IMR-90 (cell line): ENCODE measurements around the gene CYP4F22. TPM values are rescaled to one million over a fixed set of nuclear protein-coding genes. Genes with fewer than 3 reads are reported as not detected.

Experiments
- ATAC-seq: fragments of 200-7000 bp; cut with Tn5 transposase; 2 replicates; pipeline ENCODE4 v1.9.1; 2020; ENCODE audit warnings: low read depth, mild to moderate bottlenecking, moderate library complexity
- BruUV-seq: library from RNA; stranded (reverse); fragments of 400-500 nt; replicated peaks from 2 replicates; lab custom pipeline; 2021; lab: Mats Ljungman, UMichigan
- CTCF ChIA-PET: fragments of 300-600 bp; formaldehyde crosslinking; extraction: SDS; loops from one replicate; lab custom pipeline; 2021; ENCODE audit warnings: antibody characterized with exemption; lab: Yijun Ruan, JAX
- POLR2A ChIA-PET: fragments of 300-600 bp; sonication (Branson Sonifier 250); formaldehyde crosslinking; loops from one replicate; lab custom pipeline; 2022; ENCODE audit warnings: antibody characterized with exemption; ENCODE audit not compliant: unreplicated experiment; lab: Charles Lee
- DNase-seq: peaks from one replicate; pipeline ENCODE4 v3.0.0; 2013
- H2AFZ ChIP-seq: replicated peaks from 2 replicates; pipeline ENCODE3; 2013; ENCODE audit warnings: low read length, mild to moderate bottlenecking; ENCODE audit not compliant: poor library complexity
- H2AK5ac ChIP-seq: 2 replicates; pipeline ENCODE4 v1.6.1; 2013; ENCODE audit warnings: low read depth, low read length, inconsistent platforms
- H2AK9ac ChIP-seq: replicated peaks from 2 replicates; pipeline ENCODE3; 2013; ENCODE audit warnings: mild to moderate bottlenecking, low read depth, low read length, moderate library complexity; ENCODE audit not compliant: poor library complexity
- H2BK120ac ChIP-seq: 2 replicates; pipeline ENCODE4 v1.6.1; 2013; ENCODE audit warnings: low read depth, low read length, inconsistent platforms
- H2BK15ac ChIP-seq: 3 replicates; pipeline ENCODE4 v1.6.1; 2013; ENCODE audit warnings: low read depth, low read length, inconsistent platforms
- H2BK20ac ChIP-seq: 2 replicates; pipeline ENCODE4 v1.6.1; 2013; ENCODE audit warnings: low read depth, mild to moderate bottlenecking, inconsistent platforms, low read length, moderate library complexity
- H2BK5ac ChIP-seq: 2 replicates; pipeline ENCODE4 v1.6.1; 2013; ENCODE audit warnings: mild to moderate bottlenecking, low read depth, low read length, inconsistent platforms; ENCODE audit not compliant: poor library complexity, severe bottlenecking
- H3K14ac ChIP-seq: replicated peaks from 2 replicates; pipeline ENCODE4 v1.6.1; 2013; ENCODE audit warnings: low read depth, low read length, inconsistent platforms
- H3K18ac ChIP-seq: 2 replicates; pipeline ENCODE4 v1.6.1; 2013; ENCODE audit warnings: low read depth, low read length, control low read depth
- H3K23ac ChIP-seq: 2 replicates; pipeline ENCODE4 v1.6.1; 2013; ENCODE audit warnings: low read depth, low read length, inconsistent platforms
- H3K27ac ChIP-seq: 2 replicates; pipeline ENCODE4 v1.5.1; 2013; ENCODE audit warnings: mild to moderate bottlenecking, control low read depth, low read length; ENCODE audit not compliant: insufficient read depth
- H3K27me3 ChIP-seq: 2 replicates; pipeline ENCODE4 v1.6.1; 2013; ENCODE audit warnings: low read length; ENCODE audit not compliant: control insufficient read depth, insufficient read depth
- H3K36me3 ChIP-seq: 2 replicates; pipeline ENCODE4 v1.6.1; 2013; ENCODE audit warnings: low read length, mixed read lengths; ENCODE audit not compliant: control insufficient read depth, insufficient read depth
- H3K4ac ChIP-seq: 2 replicates; pipeline ENCODE4 v1.6.1; 2013; ENCODE audit warnings: low read depth, low read length, inconsistent platforms
- H3K4me1 ChIP-seq: 2 replicates; pipeline ENCODE4 v1.6.1; 2013; ENCODE audit warnings: low read length, mixed read lengths; ENCODE audit not compliant: control insufficient read depth, insufficient read depth
- H3K4me2 ChIP-seq: 2 replicates; pipeline ENCODE4 v1.6.1; 2013; ENCODE audit warnings: low read depth, mild to moderate bottlenecking, control low read depth, low read length, moderate library complexity
- H3K4me3 ChIP-seq: 2 replicates; pipeline ENCODE4 v1.5.1; 2013; ENCODE audit warnings: low read depth, mild to moderate bottlenecking, control low read depth, low read length, moderate library complexity; ENCODE audit not compliant: insufficient read depth
- H3K56ac ChIP-seq: 2 replicates; pipeline ENCODE4 v1.6.1; 2013; ENCODE audit warnings: low read length, inconsistent platforms; ENCODE audit not compliant: insufficient read depth; ENCODE audit errors: extremely low read depth
- H3K79me1 ChIP-seq, 2 experiments: 2 replicates each; pipeline ENCODE4 v1.6.1; 2013; ENCODE audit warnings: low read length in 2 of 2, inconsistent platforms in 1 of 2, low read depth in 1 of 2
- H3K9ac ChIP-seq: 2 replicates; pipeline ENCODE4 v1.6.1; 2013; ENCODE audit warnings: low read depth, low read length, control low read depth
- H3K9me1 ChIP-seq: 2 replicates; pipeline ENCODE4 v1.6.1; 2013; ENCODE audit warnings: low read length, inconsistent platforms; ENCODE audit not compliant: insufficient read depth
- H3K9me3 ChIP-seq: 2 replicates; pipeline ENCODE4 v1.6.1; 2013; ENCODE audit warnings: low read length; ENCODE audit not compliant: control insufficient read depth, insufficient read depth
- H4K20me1 ChIP-seq: 2 replicates; pipeline ENCODE4 v1.6.1; 2013; ENCODE audit warnings: low read length, inconsistent platforms; ENCODE audit not compliant: insufficient read depth
- H4K5ac ChIP-seq: 2 replicates; pipeline ENCODE4 v1.6.1; 2013; ENCODE audit warnings: mild to moderate bottlenecking, low read depth, low read length, control low read depth
- H4K8ac ChIP-seq, 2 experiments: 2 replicates each; pipeline ENCODE4 v1.6.1; 2013; ENCODE audit warnings: low read depth in 2 of 2, low read length in 2 of 2, control low read depth in 1 of 2, inconsistent platforms in 1 of 2
- H4K91ac ChIP-seq: 2 replicates; pipeline ENCODE4 v1.6.1; 2013; ENCODE audit warnings: low read depth, low read length, inconsistent platforms; ENCODE audit not compliant: insufficient read depth
- BHLHE40 ChIP-seq: fragments of 150-350 bp; IDR thresholded peaks from 2 replicates; pipeline ENCODE4 v1.6.1; 2016; ENCODE audit warnings: mild to moderate bottlenecking, low read depth, low read length
- CEBPB ChIP-seq: IDR thresholded peaks from 2 replicates; pipeline ENCODE4 v1.6.1; 2012; ENCODE audit warnings: low read depth, low read length, improper control_type of control experiment
- CHD1 ChIP-seq: IDR thresholded peaks from 2 replicates; pipeline ENCODE4 v1.6.1; 2012; ENCODE audit warnings: low read depth, low read length, improper control_type of control experiment
- FOS ChIP-seq: fragments of 150-350 bp; IDR thresholded peaks from 2 replicates; pipeline ENCODE4 v1.6.1; 2016; ENCODE audit warnings: low read depth, low read length
- MAFK ChIP-seq: IDR thresholded peaks from 2 replicates; pipeline ENCODE4 v1.6.1; 2012; ENCODE audit warnings: low read depth, low read length, improper control_type of control experiment
- MAZ ChIP-seq: IDR thresholded peaks from 2 replicates; pipeline ENCODE4 v1.6.1; 2012; ENCODE audit warnings: low read depth, mild to moderate bottlenecking, low read length, improper control_type of control experiment, moderate library complexity, borderline replicate concordance
- MXI1 ChIP-seq: IDR thresholded peaks from 2 replicates; pipeline ENCODE4 v1.6.1; 2012; ENCODE audit warnings: low read depth, mild to moderate bottlenecking, low read length, moderate library complexity, borderline replicate concordance
- NFE2L2 ChIP-seq: fragments of 150-350 bp; IDR thresholded peaks from 2 replicates; pipeline ENCODE4 v1.6.1; 2016; ENCODE audit warnings: low read depth, mild to moderate bottlenecking, low read length
- POLR2A ChIP-seq: IDR thresholded peaks from 2 replicates; pipeline ENCODE4 v1.6.1; 2012; ENCODE audit warnings: mild to moderate bottlenecking, low read depth, low read length
- RAD21 ChIP-seq: IDR thresholded peaks from 2 replicates; pipeline ENCODE4 v1.6.1; 2012; ENCODE audit warnings: low read length, improper control_type of control experiment
- RCOR1 ChIP-seq: IDR thresholded peaks from 2 replicates; pipeline ENCODE4 v1.6.1; 2012; ENCODE audit warnings: mild to moderate bottlenecking, low read length, improper control_type of control experiment; ENCODE audit not compliant: insufficient replicate concordance
- RFX5 ChIP-seq: IDR thresholded peaks from 2 replicates; pipeline ENCODE4 v1.8.0; 2012; ENCODE audit warnings: low read depth, mild to moderate bottlenecking, low read length, moderate library complexity
- SMC3 ChIP-seq: fragments of 150-350 bp; IDR thresholded peaks from 2 replicates; pipeline ENCODE4 v1.6.1; 2016; ENCODE audit warnings: low read depth, mild to moderate bottlenecking, antibody characterized with exemption, low read length, moderate library complexity
- WGBS, 2 experiments: methylation state at CpG; one replicate each; pipeline versions ENCODE4 v1.1.5 to v1.1.7; 2013; ENCODE audit warnings: missing lambda C conversion rate in 2 of 2; ENCODE audit not compliant: insufficient read length in 1 of 2; ENCODE audit errors: extremely low coverage in 2 of 2; 5-methylcytosine and 5-hydroxymethylcytosine counted together
- dilution Hi-C: fragments of 300-500 bp; cut with HindIII; formaldehyde crosslinking; loops from one replicate; pipeline ENCODE4 v1.14.3; 2018; ENCODE audit warnings: low sequenced_read_pairs; ENCODE audit not compliant: unreplicated experiment
- in situ Hi-C: fragments of 300-500 bp; cut with MboI; formaldehyde crosslinking; loops from 3 replicates; pipeline ENCODE4 v1.14.3; 2019; ENCODE audit warnings: low sequenced_read_pairs, inconsistent platforms, mixed read lengths
- intact Hi-C: fragments of 100-400 bp; cut with micrococcal nuclease; formaldehyde crosslinking; loops from 2 replicates; pipeline ENCODE4 v1.10.0; 2022
- polyA plus RNA-seq, 3 experiments: library from polyadenylated mRNA; depleted of rRNA; stranded (reverse); fragments of >200 nt; gene quantifications; 2 replicates each; pipeline ENCODE4 v1.2.3, GENCODE V29; 2012; ENCODE audit warnings: low replicate concordance in 1 of 3
- total RNA-seq: library from RNA; depleted of rRNA; stranded (reverse); fragments of >200 nt; gene quantifications from 2 replicates; pipeline ENCODE4 v1.2.3, GENCODE V29; 2012
- TF ChIP-seq, protein P1 (sequence below): fragments of 150-350 bp; IDR thresholded peaks from 2 replicates; pipeline ENCODE4 v1.6.1; 2017; ENCODE audit warnings: mild to moderate bottlenecking, antibody characterized with exemption, low read length, low read depth
- TF ChIP-seq, protein P2 (sequence below): fragments of 150-350 bp; IDR thresholded peaks from 2 replicates; pipeline ENCODE4 v1.6.1; 2016; ENCODE audit warnings: low read depth, mild to moderate bottlenecking, low read length, moderate library complexity, borderline replicate concordance
- TF ChIP-seq, protein P3 (sequence below): conservative IDR thresholded peaks from 2 replicates; pipeline ENCODE4 v1.5.1; 2012; ENCODE audit warnings: mild to moderate bottlenecking, low read depth, low read length, improper control_type of control experiment

Gene CYP4F22
- total and polyA plus RNA-seq, 2 of the 4 experiments (the other 2 are of a cell fraction) = not detected

DNA sequence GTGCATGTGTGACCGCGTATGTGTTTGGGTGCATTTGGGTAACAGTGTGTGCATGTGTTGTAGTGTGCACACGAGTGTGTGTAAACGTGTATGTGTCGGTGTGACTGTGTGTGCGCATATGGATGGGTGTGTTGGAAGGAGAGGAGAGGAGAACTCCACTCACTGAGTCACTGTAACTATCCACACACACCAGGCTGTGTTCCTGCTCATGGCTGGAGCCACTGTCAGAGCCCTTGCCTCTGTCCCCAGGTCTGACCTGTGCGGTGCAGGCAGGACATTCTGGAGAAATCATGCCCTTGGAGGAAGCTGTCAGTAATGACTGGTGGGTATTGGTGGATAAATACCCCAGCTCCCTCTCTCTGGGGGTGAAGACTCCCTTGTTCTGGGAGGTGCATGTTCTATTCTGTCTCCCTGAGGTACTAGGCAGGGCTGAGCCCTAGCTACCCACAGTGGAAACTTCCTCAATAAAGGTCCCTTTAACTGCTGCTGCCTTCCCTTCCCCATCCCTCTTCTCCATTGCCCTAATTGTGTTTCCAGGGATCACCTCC lies 48.4 kb downstream of the CYP4F22 start:
- Histone ChIP-seq H3K4me2 (peak overlapping the region; percentile 21; the same call in 1 of the 2 replicates), H4K20me1 (0 out of 2 replicates have a peak, but pooled peaks cover 7% of the 10 kb centered on the region), H3K27ac (no peak overlapping the region), H3K14ac (no peak overlapping the region), H2AFZ (peak overlapping the region; percentile 91), H2BK5ac (no peak overlapping the region), H3K56ac (no peak overlapping the region), H4K91ac (no peak overlapping the region), H3K9me3 (no peaks in the 10 kb centered on the region), H3K9ac (no peak overlapping the region), H2BK120ac (no peak overlapping the region), H4K8ac (no peak overlapping the region), H3K4me3 (no peak overlapping the region), H2BK15ac (no peak overlapping the region), H3K18ac (no peak overlapping the region), H2AK9ac (peak overlapping the region; percentile 75), H3K27me3 (no peaks in the 10 kb centered on the region; the same call in 1 of the 2 replicates), H2AK5ac (no peak overlapping the region), H3K23ac (0 out of 2 replicates have a peak overlapping the region, but pooled peaks have one; percentile 37), H3K36me3 (no peaks in the 10 kb centered on the region), H3K79me1 (no peaks in the 10 kb centered on the region), H3K9me1 (no peaks in the 10 kb centered on the region), H4K5ac (no peak overlapping the region), H3K4ac (no peak overlapping the region), H2BK20ac (no peak overlapping the region), H3K4me1 (no peaks in the 10 kb centered on the region)
- dilution Hi-C loops = no loop called here
- 0% methylated on average over 2 of the region's 7 CpGs; no CpG with 5 or more reads in 1 of the 2 experiments for WGBS, 2 experiments
- CTCF ChIA-PET = interaction anchor here (1.0 kb wide), 1 partner anchor 465 kb away, joined by 3 read pairs; no protein-coding TSS in a partner anchor
- in situ Hi-C loops = loop anchor here (5.0 kb wide), 2 partner anchors 389 to 469 kb away; no protein-coding TSS in a partner anchor
- intact Hi-C loops = loop anchor here (1.0 to 10.0 kb wide), 7 partner anchors 102 to 464 kb away; partner anchors contain the start of gene AKAP8
- POLR2A ChIA-PET = no interaction called here
- peak; percentile 3 for ATAC-seq
- TF ChIP-seq MAZ (no peak), CEBPB (no peak), POLR2A (no peak), MAFK (no peak), SMC3 (no peak), RAD21 (no peak), RFX5 (no peak), NFE2L2 (no peak), RCOR1 (no peak), BHLHE40 (no peak), CHD1 (no peak), FOS (no peak), MXI1 (no peak)
- TF ChIP-seq, protein P1, sequence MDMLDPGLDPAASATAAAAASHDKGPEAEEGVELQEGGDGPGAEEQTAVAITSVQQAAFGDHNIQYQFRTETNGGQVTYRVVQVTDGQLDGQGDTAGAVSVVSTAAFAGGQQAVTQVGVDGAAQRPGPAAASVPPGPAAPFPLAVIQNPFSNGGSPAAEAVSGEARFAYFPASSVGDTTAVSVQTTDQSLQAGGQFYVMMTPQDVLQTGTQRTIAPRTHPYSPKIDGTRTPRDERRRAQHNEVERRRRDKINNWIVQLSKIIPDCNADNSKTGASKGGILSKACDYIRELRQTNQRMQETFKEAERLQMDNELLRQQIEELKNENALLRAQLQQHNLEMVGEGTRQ = no peak
- TF ChIP-seq, protein P2, sequence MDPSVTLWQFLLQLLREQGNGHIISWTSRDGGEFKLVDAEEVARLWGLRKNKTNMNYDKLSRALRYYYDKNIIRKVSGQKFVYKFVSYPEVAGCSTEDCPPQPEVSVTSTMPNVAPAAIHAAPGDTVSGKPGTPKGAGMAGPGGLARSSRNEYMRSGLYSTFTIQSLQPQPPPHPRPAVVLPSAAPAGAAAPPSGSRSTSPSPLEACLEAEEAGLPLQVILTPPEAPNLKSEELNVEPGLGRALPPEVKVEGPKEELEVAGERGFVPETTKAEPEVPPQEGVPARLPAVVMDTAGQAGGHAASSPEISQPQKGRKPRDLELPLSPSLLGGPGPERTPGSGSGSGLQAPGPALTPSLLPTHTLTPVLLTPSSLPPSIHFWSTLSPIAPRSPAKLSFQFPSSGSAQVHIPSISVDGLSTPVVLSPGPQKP = no peak
- TF ChIP-seq, protein P3, sequence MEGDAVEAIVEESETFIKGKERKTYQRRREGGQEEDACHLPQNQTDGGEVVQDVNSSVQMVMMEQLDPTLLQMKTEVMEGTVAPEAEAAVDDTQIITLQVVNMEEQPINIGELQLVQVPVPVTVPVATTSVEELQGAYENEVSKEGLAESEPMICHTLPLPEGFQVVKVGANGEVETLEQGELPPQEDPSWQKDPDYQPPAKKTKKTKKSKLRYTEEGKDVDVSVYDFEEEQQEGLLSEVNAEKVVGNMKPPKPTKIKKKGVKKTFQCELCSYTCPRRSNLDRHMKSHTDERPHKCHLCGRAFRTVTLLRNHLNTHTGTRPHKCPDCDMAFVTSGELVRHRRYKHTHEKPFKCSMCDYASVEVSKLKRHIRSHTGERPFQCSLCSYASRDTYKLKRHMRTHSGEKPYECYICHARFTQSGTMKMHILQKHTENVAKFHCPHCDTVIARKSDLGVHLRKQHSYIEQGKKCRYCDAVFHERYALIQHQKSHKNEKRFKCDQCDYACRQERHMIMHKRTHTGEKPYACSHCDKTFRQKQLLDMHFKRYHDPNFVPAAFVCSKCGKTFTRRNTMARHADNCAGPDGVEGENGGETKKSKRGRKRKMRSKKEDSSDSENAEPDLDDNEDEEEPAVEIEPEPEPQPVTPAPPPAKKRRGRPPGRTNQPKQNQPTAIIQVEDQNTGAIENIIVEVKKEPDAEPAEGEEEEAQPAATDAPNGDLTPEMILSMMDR = no peak
- DNase-seq = no peak
- BruUV-seq = no TSS peak
